OCI-M1 (cell line): ENCODE data around the gene RPL36AL.
"Not testable (repeated sequence)": the region's sequence is repeated elsewhere in the genome, so short reads cannot be mapped to it uniquely, and the experiment has no call there.

Experiments
- DNase-seq: peaks from one replicate; lab custom pipeline; 2025; lab: John Stamatoyannopoulos, UW

Gene RPL36AL

GRCh38 chr14:49620182-49621113, at the start of gene RPL36AL, which contains the start of gene MGAT2:
Gene RPL36AL (minus strand): TSS chr14:49620626. CDS start chr14:49619104, 1,522 bp downstream.
Gene MGAT2 (plus strand): TSS chr14:49620799. CDS start chr14:49621269, 470 bp downstream.
- peak; percentile 96 for DNase-seq

GRCh38 chr14:49659526-49660455, 39.4 kb upstream of the RPL36AL start:
- no peak for DNase-seq

- DNase-seq: not testable (repeated sequence)
Measured at GRCh38 chr14:49657500-49657899, 37.1 kb upstream of the RPL36AL start.

- DNase-seq: no peak
Measured at GRCh38 chr14:49654511-49654910, 34.1 kb upstream of the RPL36AL start.

- DNase-seq: no peak
Measured at GRCh38 chr14:49653508-49653907, 33.1 kb upstream of the RPL36AL start.

- no peak for DNase-seq
Measured at GRCh38 chr14:49642163-49642562, 21.7 kb upstream of the RPL36AL start.

GRCh38 chr14:49641697-49642129, 21.3 kb upstream of the RPL36AL start:
- DNase-seq: peak; percentile 4

- DNase-seq: peak; percentile 25
Measured at GRCh38 chr14:49640540-49641417, 20.4 kb upstream of the RPL36AL start.

GRCh38 chr14:49637534-49638078, 17.2 kb upstream of the RPL36AL start:
- no peak for DNase-seq

- no peak for DNase-seq
Measured at GRCh38 chr14:49636866-49637265, 16.4 kb upstream of the RPL36AL start.

GRCh38 chr14:49634547-49635334, 14.3 kb upstream of the RPL36AL start, which contains the start of gene DNAAF2:
Gene DNAAF2 (minus strand): TSS chr14:49635244. CDS start chr14:49635149, 95 bp downstream.
- DNase-seq: peak; percentile 70

GRCh38 chr14:49633640-49634546, 13.5 kb upstream of the RPL36AL start:
- DNase-seq: peak; percentile 94

GRCh38 chr14:49623941-49624839, 3.8 kb upstream of the RPL36AL start:
- no peak for DNase-seq

- no peak for DNase-seq
Measured at GRCh38 chr14:49623387-49623786, 3.0 kb upstream of the RPL36AL start.

GRCh38 chr14:49622022-49622607, 1.7 kb upstream of the RPL36AL start:
- DNase-seq: no peak

- DNase-seq: peak; percentile 71
Measured at GRCh38 chr14:49621114-49621881, 872 bp upstream of the RPL36AL start.

GRCh38 chr14:49619730-49620129, 696 bp downstream of the RPL36AL start:
- peak; percentile 41 for DNase-seq
